Activated CD8-positive, alpha-beta memory T cell treated with anti-CD3 and anti-CD28 coated beads, Interleukin-2, amount 50 U/mL, for 4 hours (primary cell): Measurements from ENCODE around the gene ST6GALNAC6.
"Not testable (repeated sequence)": the region's sequence is repeated elsewhere in the genome, so short reads cannot be mapped to it uniquely, and the experiment has no call there.

Source experiments
- DNase-seq: peaks from one replicate; pipeline ENCODE4 v3.0.0-alpha.2; 2020

Gene ST6GALNAC6

GRCh38 chr9:127852829-127853228, 46.6 kb downstream of the ST6GALNAC6 start:
- DNase-seq, result no peak

GRCh38 chr9:127850286-127850830, 49.0 kb downstream of the ST6GALNAC6 start:
- DNase-seq, result no peak

GRCh38 chr9:127848756-127849504, 50.5 kb downstream of the ST6GALNAC6 start:
- no peak for DNase-seq

GRCh38 chr9:127847833-127848755, 51.3 kb downstream of the ST6GALNAC6 start:
- DNase-seq, result no peak

- DNase-seq, result no peak
These were observed 52.3 kb downstream of the ST6GALNAC6 start for GRCh38 chr9:127847178-127847510.

GRCh38 chr9:127846443-127847177, 52.8 kb downstream of the ST6GALNAC6 start:
- DNase-seq, result no peak

- not testable (repeated sequence) for DNase-seq
These were observed 53.8 kb downstream of the ST6GALNAC6 start for GRCh38 chr9:127845619-127846018.

- no peak for DNase-seq
These were observed 54.5 kb downstream of the ST6GALNAC6 start for GRCh38 chr9:127844821-127845359.

- DNase-seq, result no peak
These were observed 58.1 kb downstream of the ST6GALNAC6 start for GRCh38 chr9:127841087-127841835.

GRCh38 chr9:127838375-127839078, 60.9 kb downstream of the ST6GALNAC6 start:
- no peak for DNase-seq

GRCh38 chr9:127837346-127837745, 62.1 kb downstream of the ST6GALNAC6 start:
- no peak for DNase-seq

- not testable (repeated sequence) for DNase-seq
These were observed 62.8 kb downstream of the ST6GALNAC6 start for GRCh38 chr9:127836561-127836960.

- DNase-seq, result no peak
These were observed 63.3 kb downstream of the ST6GALNAC6 start for GRCh38 chr9:127835991-127836516.
